ENCODE measurements around the gene ZNRF2. TPM values are rescaled to one million over a fixed set of nuclear protein-coding genes. Genes with fewer than 3 reads are reported as not detected.

ZNRF2 gene
- total and polyA plus RNA-seq, 2 of the 4 experiments (the other 2 are of a cell fraction): 0.31 to 0.54 TPM

DNA sequence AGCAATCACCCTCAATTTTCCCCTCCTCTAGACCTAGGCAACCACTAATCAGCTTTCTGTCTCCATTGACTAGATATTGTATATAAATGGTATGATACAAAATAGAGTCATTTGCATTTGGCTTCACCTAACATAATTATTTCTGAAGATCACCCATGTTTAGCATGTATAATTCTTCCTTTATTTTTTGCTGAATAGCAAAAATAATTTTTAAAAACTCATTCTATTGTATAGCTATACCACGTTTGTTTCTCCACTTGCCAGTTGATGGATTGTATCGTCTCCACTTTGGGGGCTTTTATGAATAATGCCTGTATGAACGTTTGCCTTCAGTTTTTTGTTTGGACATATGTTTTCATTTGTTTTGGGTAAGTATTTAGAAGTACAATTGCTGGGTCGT, 95.3 kb downstream of the ZNRF2 start:
- POLR2A ChIA-PET (ENCODE audit: unreplicated experiment): no interaction called here

More for the DNA sequence above, 95.3 kb downstream of the ZNRF2 start:
- no peak overlapping the region for H2AK5ac ChIP-seq (ENCODE audit: low read depth, low read length)
- H2AFZ ChIP-seq (replicated peaks; ENCODE audit: low read length, poor library complexity): no peak overlapping the region
- no peaks in the 10 kb centered on the region for H3K36me3 ChIP-seq (ENCODE audit: control insufficient read depth, insufficient read depth, low read length)
- intact Hi-C loops (cut with micrococcal nuclease) (no loop called here), dilution Hi-C loops (cut with HindIII; ENCODE audit: low sequenced_read_pairs, unreplicated experiment) (no loop called here), in situ Hi-C loops (cut with MboI; ENCODE audit: low sequenced_read_pairs) (no loop called here)
- H3K9me1 ChIP-seq (ENCODE audit: insufficient read depth, low read length): no peaks in the 10 kb centered on the region
- CTCF ChIA-PET: no interaction called here
- H3K4ac ChIP-seq (ENCODE audit: low read depth, low read length): no peak overlapping the region
- no peak overlapping the region for H2BK5ac ChIP-seq (ENCODE audit: low read depth, low read length, poor library complexity, severe bottlenecking)
- no peak overlapping the region for H3K9ac ChIP-seq (ENCODE audit: low read depth, low read length)
- WGBS, 2 experiments (ENCODE audit: extremely low coverage in 2 of 2, insufficient read length in 1 of 2): no CpG with 5 or more reads among the region's 4 CpGs
- H3K27ac ChIP-seq (ENCODE audit: insufficient read depth, low read length): no peak overlapping the region
- H3K14ac ChIP-seq (replicated peaks; ENCODE audit: low read depth, low read length): no peak overlapping the region
- no peaks in the 10 kb centered on the region for H3K4me1 ChIP-seq (ENCODE audit: control insufficient read depth, insufficient read depth, low read length)
- no peak for TF ChIP-seq SMC3 (IDR thresholded peaks at IDR 0.05; ENCODE audit: low read depth, low read length)
- no peak for TF ChIP-seq CHD1 (IDR thresholded peaks at IDR 0.05; ENCODE audit: low read depth, low read length)
- no peak for TF ChIP-seq MAFK (IDR thresholded peaks at IDR 0.05; ENCODE audit: low read depth, low read length)
- TF ChIP-seq, protein P1, sequence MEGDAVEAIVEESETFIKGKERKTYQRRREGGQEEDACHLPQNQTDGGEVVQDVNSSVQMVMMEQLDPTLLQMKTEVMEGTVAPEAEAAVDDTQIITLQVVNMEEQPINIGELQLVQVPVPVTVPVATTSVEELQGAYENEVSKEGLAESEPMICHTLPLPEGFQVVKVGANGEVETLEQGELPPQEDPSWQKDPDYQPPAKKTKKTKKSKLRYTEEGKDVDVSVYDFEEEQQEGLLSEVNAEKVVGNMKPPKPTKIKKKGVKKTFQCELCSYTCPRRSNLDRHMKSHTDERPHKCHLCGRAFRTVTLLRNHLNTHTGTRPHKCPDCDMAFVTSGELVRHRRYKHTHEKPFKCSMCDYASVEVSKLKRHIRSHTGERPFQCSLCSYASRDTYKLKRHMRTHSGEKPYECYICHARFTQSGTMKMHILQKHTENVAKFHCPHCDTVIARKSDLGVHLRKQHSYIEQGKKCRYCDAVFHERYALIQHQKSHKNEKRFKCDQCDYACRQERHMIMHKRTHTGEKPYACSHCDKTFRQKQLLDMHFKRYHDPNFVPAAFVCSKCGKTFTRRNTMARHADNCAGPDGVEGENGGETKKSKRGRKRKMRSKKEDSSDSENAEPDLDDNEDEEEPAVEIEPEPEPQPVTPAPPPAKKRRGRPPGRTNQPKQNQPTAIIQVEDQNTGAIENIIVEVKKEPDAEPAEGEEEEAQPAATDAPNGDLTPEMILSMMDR (conservative IDR thresholded peaks at IDR 0.05; ENCODE audit: low read depth, low read length): no peak
- TF ChIP-seq, protein P2, sequence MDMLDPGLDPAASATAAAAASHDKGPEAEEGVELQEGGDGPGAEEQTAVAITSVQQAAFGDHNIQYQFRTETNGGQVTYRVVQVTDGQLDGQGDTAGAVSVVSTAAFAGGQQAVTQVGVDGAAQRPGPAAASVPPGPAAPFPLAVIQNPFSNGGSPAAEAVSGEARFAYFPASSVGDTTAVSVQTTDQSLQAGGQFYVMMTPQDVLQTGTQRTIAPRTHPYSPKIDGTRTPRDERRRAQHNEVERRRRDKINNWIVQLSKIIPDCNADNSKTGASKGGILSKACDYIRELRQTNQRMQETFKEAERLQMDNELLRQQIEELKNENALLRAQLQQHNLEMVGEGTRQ (IDR thresholded peaks at IDR 0.05; ENCODE audit: low read depth, low read length): no peak
- no peak for TF ChIP-seq RCOR1 (IDR thresholded peaks at IDR 0.05; ENCODE audit: insufficient replicate concordance, low read length)
- no peak for TF ChIP-seq FOS (IDR thresholded peaks at IDR 0.05; ENCODE audit: low read depth, low read length)
- TF ChIP-seq RFX5 (IDR thresholded peaks at IDR 0.05; ENCODE audit: low read depth, low read length): no peak
- TF ChIP-seq POLR2A (IDR thresholded peaks at IDR 0.05; ENCODE audit: low read depth, low read length): no peak
- no peak for TF ChIP-seq MXI1 (IDR thresholded peaks at IDR 0.05; ENCODE audit: borderline replicate concordance, low read depth, low read length)
- no peak for TF ChIP-seq CEBPB (IDR thresholded peaks at IDR 0.05; ENCODE audit: low read depth, low read length)
- no peak overlapping the region for H3K18ac ChIP-seq (ENCODE audit: low read depth, low read length)
- no peak overlapping the region for H3K4me3 ChIP-seq (ENCODE audit: insufficient read depth, low read depth, low read length)
- ATAC-seq (ENCODE audit: low read depth) (no peak), DNase-seq (no peak)
- H3K4me2 ChIP-seq (ENCODE audit: low read depth, low read length): no peak overlapping the region
- BruUV-seq (replicated peaks): no TSS peak
- H3K27me3 ChIP-seq (ENCODE audit: control insufficient read depth, insufficient read depth, low read length): no peaks in the 10 kb centered on the region
- no peak overlapping the region for H2BK20ac ChIP-seq (ENCODE audit: low read depth, low read length)
- H2BK15ac ChIP-seq (ENCODE audit: low read depth, low read length): no peak overlapping the region
- H2BK120ac ChIP-seq (ENCODE audit: low read depth, low read length): no peak overlapping the region
- H3K23ac ChIP-seq (ENCODE audit: low read depth, low read length): no peak overlapping the region
- H3K56ac ChIP-seq (ENCODE audit: extremely low read depth, insufficient read depth, low read length): no peak overlapping the region
- no peaks in the 10 kb centered on the region for H4K20me1 ChIP-seq (ENCODE audit: insufficient read depth, low read length)
- no peak overlapping the region for H4K5ac ChIP-seq (ENCODE audit: low read depth, low read length)
- H3K9me3 ChIP-seq (ENCODE audit: control insufficient read depth, insufficient read depth, low read length): no peaks in the 10 kb centered on the region
- no peak overlapping the region for H4K91ac ChIP-seq (ENCODE audit: insufficient read depth, low read depth, low read length)
- H2AK9ac ChIP-seq (replicated peaks; ENCODE audit: low read depth, low read length, poor library complexity): no peak overlapping the region
- no peaks in the 10 kb centered on the region for H3K79me1 ChIP-seq (ENCODE audit: low read depth in 1 of 2, low read length in 2 of 2)
- H4K8ac ChIP-seq (ENCODE audit: low read depth in 2 of 2, low read length in 2 of 2): no peak overlapping the region

Measured in IMR-90 (cell line).